ENCODE results near the gene TDG.

GRCh38 chr12:103928682-103929045 lies 37.0 kb upstream of the TDG start:
- TF ChIP-seq CTCF (IDR thresholded peaks at IDR 0.05; ENCODE audit: extremely low read depth in 1 of 2, insufficient read depth in 1 of 2, low read depth in 1 of 2, low read length in 2 of 2) (no peak), POLR2AphosphoS5 (IDR thresholded peaks at IDR 0.05; ENCODE audit: insufficient read depth, low read depth, low read length) (no peak), POLR2A (IDR thresholded peaks at IDR 0.05; ENCODE audit: low read depth, low read length) (no peak), JUN (IDR thresholded peaks at IDR 0.05; ENCODE audit: borderline replicate concordance, insufficient read depth, insufficient read length, low read depth) (no peak), EZH2 (IDR thresholded peaks at IDR 0.05; ENCODE audit: borderline replicate concordance, low read depth, low read length, severe bottlenecking) (no peak), MAX (IDR thresholded peaks at IDR 0.05; ENCODE audit: insufficient read depth, insufficient read length) (no peak), GATA2 (IDR thresholded peaks at IDR 0.05; ENCODE audit: insufficient read depth, insufficient read length, low read depth, low read length) (no peak), FOS (IDR thresholded peaks at IDR 0.05; ENCODE audit: borderline replicate concordance, insufficient read depth, low read length) (no peak)

All from endothelial cell of umbilical vein (primary cell).